H1 (cell line): ENCODE data around the gene PSMC5. TPM values are rescaled to one million over a fixed set of nuclear protein-coding genes. Genes with fewer than 3 reads are reported as not detected.

Experiments used
- CTCF ChIA-PET: fragments of 300-600 bp; sonication (Branson Sonifier 250); formaldehyde crosslinking; loops from one replicate; lab custom pipeline; 2021; ENCODE audit not compliant: partially characterized antibody; lab: Charles Lee
- POLR2A ChIA-PET: fragments of 300-600 bp; sonication (Branson Sonifier 250); formaldehyde crosslinking; loops from one replicate; lab custom pipeline; 2021; ENCODE audit warnings: inconsistent platforms; ENCODE audit not compliant: partially characterized antibody; lab: Charles Lee
- DNase-seq, 2 experiments: peaks; one replicate each; pipeline versions ENCODE4 v3.0.0 to v3.0.0-alpha.2; 2010 to 2022; ENCODE audit warnings: low spot score in 2 of 2, low read depth in 1 of 2, mixed read lengths in 1 of 2
- FAIRE-seq: peaks from 2 replicates; lab custom pipeline; 2011; peaks lifted over from hg19 to GRCh38; lab: Jason Lieb, UNC
- H2AFZ ChIP-seq: 2 replicates; pipeline ENCODE4 v1.8.1; 2012; ENCODE audit warnings: low read length, inconsistent platforms
- H2AK5ac ChIP-seq: 2 replicates; pipeline ENCODE4 v1.6.1; 2013; ENCODE audit warnings: low read depth, low read length
- H2BK120ac ChIP-seq: replicated peaks from 2 replicates; pipeline ENCODE3; 2013; ENCODE audit warnings: low read depth, low read length, inconsistent platforms
- H2BK12ac ChIP-seq: 2 replicates; pipeline ENCODE4 v1.6.1; 2013; ENCODE audit warnings: low read depth, low read length
- H2BK15ac ChIP-seq: 2 replicates; pipeline ENCODE4 v1.6.1; 2013; ENCODE audit warnings: low read length
- H2BK20ac ChIP-seq: 2 replicates; pipeline ENCODE4 v1.6.1; 2013; ENCODE audit warnings: low read length
- H2BK5ac ChIP-seq: 2 replicates; pipeline ENCODE4 v1.6.1; 2013; ENCODE audit warnings: low read depth, low read length
- H3K14ac ChIP-seq: 2 replicates; pipeline ENCODE4 v1.6.1; 2013; ENCODE audit warnings: inconsistent platforms; ENCODE audit not compliant: insufficient read length
- H3K18ac ChIP-seq: 2 replicates; pipeline ENCODE4 v1.6.1; 2013; ENCODE audit warnings: low read length; ENCODE audit errors: extremely low read depth
- H3K23ac ChIP-seq: 2 replicates; pipeline ENCODE4 v1.6.1; 2013; ENCODE audit warnings: inconsistent platforms; ENCODE audit not compliant: insufficient read length
- H3K23me2 ChIP-seq: 2 replicates; pipeline ENCODE4 v1.6.1; 2013; ENCODE audit warnings: low read depth, low read length
- H3K27ac ChIP-seq: 2 replicates; pipeline ENCODE4 v1.6.1; 2011; ENCODE audit warnings: low read depth, low read length, inconsistent platforms
- H3K27me3 ChIP-seq, 4 experiments: replicated peaks in 1 of 4; 1 replicate in 1 of 4; 2 replicates in 3 of 4; pipeline versions ENCODE4 v1.6.1 to v1.8.1; 2011 to 2013; ENCODE audit warnings: low read length in 3 of 4, mild to moderate bottlenecking in 3 of 4, inconsistent platforms in 2 of 4, mixed read lengths in 2 of 4, moderate library complexity in 1 of 4; ENCODE audit not compliant: control insufficient read depth in 3 of 4, insufficient read depth in 3 of 4; ENCODE audit errors: extremely low read depth in 1 of 4
- H3K36me3 ChIP-seq, 4 experiments: 2 replicates each; pipeline versions ENCODE4 v1.6.1 to v1.8.1; 2011 to 2013; ENCODE audit warnings: mild to moderate bottlenecking in 4 of 4, low read length in 3 of 4, moderate library complexity in 2 of 4, control low read depth in 1 of 4, inconsistent platforms in 1 of 4; ENCODE audit not compliant: insufficient read depth in 4 of 4, control insufficient read depth in 2 of 4
- H3K4ac ChIP-seq: replicated peaks from 2 replicates; pipeline ENCODE3; 2013; ENCODE audit warnings: low read length, low read depth, mixed read lengths, inconsistent platforms; ENCODE audit not compliant: insufficient read length
- H3K4me1 ChIP-seq, 4 experiments: replicated peaks in 1 of 4; 1 replicate in 1 of 4; 2 replicates in 3 of 4; pipeline versions ENCODE4 v1.6.1 to v1.8.1; 2011 to 2013; ENCODE audit warnings: low read length in 3 of 4, inconsistent platforms in 2 of 4, mixed read lengths in 1 of 4; ENCODE audit not compliant: insufficient read depth in 4 of 4, control insufficient read depth in 3 of 4
- H3K4me2 ChIP-seq, 2 experiments: 2 replicates each; pipeline versions ENCODE4 v1.6.1 to v1.8.1; 2011 to 2013; ENCODE audit warnings: low read depth in 2 of 2, low read length in 2 of 2, control low read depth in 1 of 2, inconsistent platforms in 1 of 2, mild to moderate bottlenecking in 1 of 2; ENCODE audit not compliant: insufficient read depth in 1 of 2
- H3K4me3 ChIP-seq, 4 experiments: fragments of 200-600, 300-600 bp in 1 of 4; sonication (generic), shearing (Covaris generic), sonication (Bioruptor Twin) in 1 of 4; 2 replicates each; pipeline versions ENCODE4 v1.5.1 to v1.8.1; 2011 to 2016; ENCODE audit warnings: low read length in 4 of 4, low read depth in 3 of 4, control low read depth in 2 of 4, inconsistent platforms in 2 of 4, mild to moderate bottlenecking in 2 of 4, mixed read lengths in 1 of 4, moderate library complexity in 1 of 4; ENCODE audit not compliant: insufficient read depth in 2 of 4; ENCODE audit errors: extremely low read depth in 1 of 4
- H3K56ac ChIP-seq: replicated peaks from 2 replicates; pipeline ENCODE3; 2013; ENCODE audit warnings: low read depth, mild to moderate bottlenecking, mixed read lengths, low read length, inconsistent platforms; ENCODE audit not compliant: insufficient read length
- H3K79me1 ChIP-seq: 2 replicates; pipeline ENCODE4 v1.6.1; 2013; ENCODE audit warnings: low read depth, low read length, control low read depth
- H3K79me2 ChIP-seq, 2 experiments: 2 replicates each; pipeline versions ENCODE4 v1.6.1 to v1.8.1; 2012 to 2013; ENCODE audit warnings: low read length in 2 of 2, mild to moderate bottlenecking in 2 of 2, inconsistent platforms in 1 of 2; ENCODE audit not compliant: insufficient read depth in 2 of 2, control insufficient read depth in 1 of 2
- H3K9ac ChIP-seq, 4 experiments: replicated peaks in 1 of 4; 1 replicate in 1 of 4; 2 replicates in 3 of 4; pipeline versions ENCODE4 v1.6.1 to v1.8.1; 2011 to 2013; ENCODE audit warnings: low read depth in 3 of 4, low read length in 3 of 4, control low read depth in 2 of 4, mild to moderate bottlenecking in 2 of 4, moderate library complexity in 2 of 4, inconsistent platforms in 1 of 4; ENCODE audit errors: extremely low read depth in 1 of 4
- H3K9me3 ChIP-seq, 2 experiments: 2 replicates each; pipeline versions ENCODE4 v1.6.1 to v1.8.1; 2012 to 2013; ENCODE audit warnings: mild to moderate bottlenecking in 2 of 2, moderate library complexity in 2 of 2, control low read depth in 1 of 2, inconsistent platforms in 1 of 2, low read depth in 1 of 2, low read length in 1 of 2, mixed read lengths in 1 of 2; ENCODE audit not compliant: insufficient read depth in 2 of 2
- H4K20me1 ChIP-seq, 2 experiments: replicated peaks in 1 of 2; 2 replicates each; pipeline versions ENCODE3 to v1.8.1; 2011 to 2013; ENCODE audit warnings: inconsistent platforms in 2 of 2, low read length in 2 of 2, mild to moderate bottlenecking in 1 of 2; ENCODE audit not compliant: insufficient read depth in 2 of 2, control insufficient read depth in 1 of 2
- H4K5ac ChIP-seq: 2 replicates; pipeline ENCODE4 v1.6.1; 2013; ENCODE audit warnings: low read length, low read depth, mixed read lengths, inconsistent platforms; ENCODE audit not compliant: insufficient read length
- H4K8ac ChIP-seq: 2 replicates; pipeline ENCODE4 v1.8.0; 2013; ENCODE audit warnings: mild to moderate bottlenecking, moderate library complexity, low read length, inconsistent platforms; ENCODE audit not compliant: insufficient read depth; ENCODE audit errors: extremely low read depth
- H4K91ac ChIP-seq: replicated peaks from 2 replicates; pipeline ENCODE3; 2013; ENCODE audit warnings: low read length, mixed read lengths, inconsistent platforms; ENCODE audit not compliant: insufficient read length
- CBX8 ChIP-seq: fragments of 300-800, 300-1000 bp; sonication (generic); IDR thresholded peaks from 2 replicates; pipeline ENCODE4 v1.7.1; 2016; ENCODE audit warnings: low read depth, low read length, borderline replicate concordance
- CTCF ChIP-seq, 3 experiments: IDR thresholded peaks; 1 replicate in 2 of 3; 2 replicates in 1 of 3; pipeline versions ENCODE4 v1.5.1 to v1.6.1; 2011; ENCODE audit warnings: low read length in 3 of 3, mild to moderate bottlenecking in 3 of 3, inconsistent platforms in 2 of 3, low read depth in 1 of 3, moderate library complexity in 1 of 3; ENCODE audit not compliant: insufficient read depth in 1 of 3; ENCODE audit errors: control extremely low read depth in 1 of 3
- GABPA ChIP-seq: IDR thresholded peaks from 2 replicates; pipeline ENCODE4 v1.6.1; 2011; ENCODE audit warnings: mild to moderate bottlenecking, low read length, moderate library complexity, borderline replicate concordance; ENCODE audit not compliant: insufficient read depth
- NANOG ChIP-seq: IDR thresholded peaks from 2 replicates; pipeline ENCODE4 v1.6.1; 2011; ENCODE audit warnings: low read length, low read depth, mild to moderate bottlenecking, inconsistent platforms; ENCODE audit not compliant: insufficient read depth, poor library complexity, severe bottlenecking
- POLR2AphosphoS5 ChIP-seq: IDR thresholded peaks from 2 replicates; pipeline ENCODE4 v1.6.1; 2011; ENCODE audit warnings: low read depth, low read length
- WGBS, 2 experiments: shearing (Covaris generic) in 1 of 2; methylation state at CpG; one replicate each; pipeline versions ENCODE4 v1.1.6 to v1.1.7; 2013 to 2015; ENCODE audit warnings: low lambda C conversion rate in 2 of 2, mixed read lengths in 2 of 2, inconsistent platforms in 1 of 2, low coverage in 1 of 2, missing lambda C conversion rate in 1 of 2; ENCODE audit not compliant: insufficient replicate concordance in 2 of 2, insufficient coverage in 1 of 2, insufficient read length in 1 of 2; ENCODE audit errors: extremely low coverage in 1 of 2, missing lambda C conversion rate in 1 of 2; 5-methylcytosine and 5-hydroxymethylcytosine counted together
- polyA plus RNA-seq, 7 experiments: library from polyadenylated mRNA; depleted of rRNA in 3 of 7; stranded (reverse) in 5 of 7; unstranded in 2 of 7; fragments of >200 nt in 5 of 7; fragments of 200-250 nt in 2 of 7; gene quantifications; 1 replicate in 5 of 7; 2 replicates in 1 of 7; 4 replicates in 1 of 7; pipeline versions ENCODE4 v1.2.1 to v1.2.3, GENCODE V29; 2011 to 2013; ENCODE audit warnings: missing spikeins in 2 of 7, mixed read lengths in 2 of 7
- total RNA-seq: library from RNA; stranded (reverse); fragmentation: NEBNext Ultra II Directional; extraction: Animal tissue kit (Norgen Biotek cat#: 25700); gene quantifications from 2 replicates; pipeline ENCODE4 v1.2.1, GENCODE V29; 2021

PSMC5 gene
- total and polyA plus RNA-seq, 2 of the 8 experiments (the other 6 are each of a cell fraction or from before 2014, with no cell fraction given), result 172 to 180 TPM

- POLR2A ChIA-PET, result interaction anchor here (0.8 to 32.3 kb wide), 9 partner anchors 3 to 240 kb away, joined by 3 to 593 read pairs (median 6); partner anchors contain the start of genes CCDC47, DDX42, FTSJ3 and PSMC5
These were observed 9.4 kb upstream of the PSMC5 start for GRCh38 chr17:63817736-63818385.

More at GRCh38 chr17:63817736-63818385, 9.4 kb upstream of the PSMC5 start:
- Histone ChIP-seq H3K27me3 (no peaks in the 10 kb centered on the region), H3K9ac (peak overlapping the region in 1 of 4 experiments; percentile 13; a peak in 1 of 7 replicates), H4K91ac (no peak overlapping the region), H2AK5ac (no peak overlapping the region), H3K79me2 (no peaks in the 10 kb centered on the region), H3K79me1 (no peaks in the 10 kb centered on the region; the same call in none of the 2 replicates), H4K5ac (no peak overlapping the region), H3K23ac (no peak overlapping the region), H2BK120ac (no peak overlapping the region), H3K14ac (no peak overlapping the region), H3K4me3 (no peak overlapping the region), H3K56ac (no peak overlapping the region), H3K27ac (no peak overlapping the region), H2AFZ (no peak overlapping the region), H3K4me1 (no peaks in the 10 kb centered on the region), H4K20me1 (peaks cover 9 to 32% of the 10 kb centered on the region in 2 experiments), H4K8ac (no peak overlapping the region), H3K18ac (no peak overlapping the region), H2BK15ac (no peak overlapping the region), H2BK12ac (no peak overlapping the region), H3K4me2 (no peak overlapping the region), H3K4ac (no peak overlapping the region), H3K23me2 (no peaks in the 10 kb centered on the region), H2BK20ac (no peak overlapping the region), H3K9me3 (no peaks in the 10 kb centered on the region), H3K36me3 (peaks cover 62 to 97% (median 94%) of the 10 kb centered on the region in 4 experiments), H2BK5ac (no peak overlapping the region)
- WGBS, 2 experiments, result 90% methylated on average over 27 of the region's 27 CpGs; no CpG with 5 or more reads in 1 of the 2 experiments
- CTCF ChIA-PET, result interaction anchor here (0.7 to 2.0 kb wide), 5 partner anchors 10 to 32 kb away, joined by 3 to 10 read pairs (median 3); no protein-coding TSS in a partner anchor
- TF ChIP-seq CTCF (IDR thresholded peaks at IDR 0.05; ENCODE audit: control extremely low read depth in 1 of 3, insufficient read depth in 1 of 3, low read depth in 1 of 3, low read length in 3 of 3) (no peak), CBX8 (no peak), NANOG (no peak), POLR2AphosphoS5 (peak; percentile 62), GABPA (no peak)
- FAIRE-seq (no peak), DNase-seq (no peak)
